Activated T-helper 17 cell treated with anti-CD3 and anti-CD28 coated beads, Interleukin-2, amount 50 U/mL, for 72 hours (primary cell): Measurements from ENCODE around the gene HKDC1. TPM values are rescaled to one million over a fixed set of nuclear protein-coding genes. Genes with fewer than 3 reads are reported as not detected.
"Not testable (repeated sequence)": the region's sequence is repeated elsewhere in the genome, so short reads cannot be mapped to it uniquely, and the experiment has no call there.

ENCODE experiments used
- ATAC-seq: fragments of 150-1000 bp; cut with Tn5 transposase; replicated peaks from 2 replicates; pipeline ENCODE4 v1.10.0; 2021; ENCODE audit warnings: mild to moderate bottlenecking, moderate library complexity
- H3K27ac Mint-ChIP-seq: one replicate; pipeline ENCODE4 v1.8.0; 2022; ENCODE audit warnings: mixed read lengths
- H3K27me3 Mint-ChIP-seq: one replicate; pipeline ENCODE4 v1.8.0; 2022; ENCODE audit warnings: mixed read lengths
- H3K36me3 Mint-ChIP-seq: one replicate; pipeline ENCODE4 v1.8.0; 2022; ENCODE audit warnings: low read depth, mild to moderate bottlenecking, mixed read lengths
- H3K4me1 Mint-ChIP-seq: one replicate; pipeline ENCODE4 v1.8.0; 2022; ENCODE audit warnings: mixed read lengths
- H3K4me3 Mint-ChIP-seq: one replicate; pipeline ENCODE4 v1.8.0; 2022; ENCODE audit warnings: mild to moderate bottlenecking, mixed read lengths
- H3K9me3 Mint-ChIP-seq: one replicate; pipeline ENCODE4 v1.8.0; 2022; ENCODE audit warnings: mixed read lengths
- total RNA-seq, 2 donors: library from RNA; stranded (reverse); gene quantifications; one replicate each; pipeline ENCODE4 v1.2.3, GENCODE V29; 2022

Gene HKDC1
- total RNA-seq, 2 donors from 2014 or later = 0.19 to 0.42 TPM

DNA sequence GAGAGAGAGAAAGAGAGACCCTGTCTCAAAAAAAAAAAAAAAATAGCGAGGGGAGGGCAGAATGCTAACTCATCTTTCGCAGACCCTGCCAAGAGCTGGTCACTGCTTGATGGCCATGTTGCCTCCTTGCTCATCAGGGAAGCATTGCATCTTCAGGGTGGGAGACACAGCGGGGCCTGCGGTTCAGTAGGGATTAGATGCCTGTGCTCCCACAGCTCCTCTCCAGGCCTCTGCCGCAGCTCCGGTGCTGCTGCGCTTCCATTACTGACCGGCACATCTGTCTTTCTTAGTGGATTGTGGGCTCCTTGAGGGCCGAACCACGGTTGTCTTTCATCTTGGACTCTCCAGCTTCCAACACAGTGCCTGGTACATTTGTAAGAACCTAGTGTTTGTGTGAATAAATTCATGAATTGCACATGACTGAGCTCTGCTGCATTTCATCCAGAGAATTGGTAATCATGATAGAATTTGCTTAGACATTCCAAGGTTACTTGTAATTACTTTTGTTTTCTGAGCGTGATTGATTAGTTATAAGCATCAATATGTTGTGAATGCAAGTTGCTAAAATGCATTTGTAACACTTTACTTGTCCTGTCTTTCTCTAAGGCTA is 75.0 kb downstream of the HKDC1 start:
- H3K27me3 Mint-ChIP-seq = no peaks in the 10 kb centered on the region
- no peak overlapping the region for H3K27ac Mint-ChIP-seq
- H3K36me3 Mint-ChIP-seq = no peaks in the 10 kb centered on the region
- no peak for ATAC-seq
- H3K4me3 Mint-ChIP-seq = no peak overlapping the region
- no peaks in the 10 kb centered on the region for H3K4me1 Mint-ChIP-seq
- no peaks in the 10 kb centered on the region for H3K9me3 Mint-ChIP-seq

DNA sequence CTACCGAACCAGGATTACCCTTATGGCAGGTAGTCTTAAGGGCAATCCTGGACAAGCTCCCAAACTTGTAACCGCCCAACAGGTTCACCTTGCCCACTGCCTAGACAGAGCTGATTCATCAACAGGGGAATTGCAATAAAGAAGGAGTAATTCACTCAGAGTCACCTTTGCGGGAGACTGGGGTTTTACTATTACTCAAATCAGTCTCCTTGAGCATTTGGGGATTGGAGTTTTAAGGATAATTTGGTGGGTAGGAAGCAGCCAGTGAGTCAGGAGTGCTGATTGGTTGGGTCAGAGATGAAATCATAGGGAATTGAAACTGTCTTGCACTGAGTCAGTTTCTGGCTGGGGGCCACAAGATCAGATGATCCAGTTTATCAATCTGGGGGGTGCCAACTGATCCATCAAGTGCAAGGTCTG is 83.5 kb downstream of the HKDC1 start:
- Mint-ChIP-seq H3K4me3 (no peak overlapping the region), H3K4me1 (no peaks in the 10 kb centered on the region), H3K36me3 (no peaks in the 10 kb centered on the region), H3K27me3 (no peaks in the 10 kb centered on the region), H3K27ac (no peak overlapping the region), H3K9me3 (no peaks in the 10 kb centered on the region)
- ATAC-seq = peak; percentile 91

DNA sequence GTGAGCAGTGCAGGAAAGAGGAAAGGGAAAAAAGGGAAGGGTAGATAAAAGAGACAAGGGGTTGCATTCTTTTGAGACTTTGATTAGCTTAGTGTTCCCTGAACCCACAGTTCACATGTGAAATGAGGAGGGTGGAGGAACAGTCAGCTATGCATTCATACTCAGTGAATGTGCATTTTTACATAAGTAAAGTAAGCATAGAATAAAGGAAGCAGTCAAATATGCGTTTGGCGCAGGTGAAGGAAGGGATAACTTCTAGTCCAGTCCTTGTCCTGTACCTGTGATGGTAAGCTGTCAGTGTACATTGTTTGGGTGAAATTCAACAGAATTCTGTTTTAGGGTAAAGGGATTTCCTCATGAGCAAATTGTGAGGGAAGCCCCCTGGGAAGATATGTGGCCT is 86.3 kb downstream of the HKDC1 start:
- H3K27ac Mint-ChIP-seq = no peak overlapping the region
- no peak overlapping the region for H3K4me3 Mint-ChIP-seq
- H3K4me1 Mint-ChIP-seq = no peaks in the 10 kb centered on the region
- no peaks in the 10 kb centered on the region for H3K27me3 Mint-ChIP-seq
- H3K36me3 Mint-ChIP-seq = no peaks in the 10 kb centered on the region
- H3K9me3 Mint-ChIP-seq = no peaks in the 10 kb centered on the region
- ATAC-seq = no peak

DNA sequence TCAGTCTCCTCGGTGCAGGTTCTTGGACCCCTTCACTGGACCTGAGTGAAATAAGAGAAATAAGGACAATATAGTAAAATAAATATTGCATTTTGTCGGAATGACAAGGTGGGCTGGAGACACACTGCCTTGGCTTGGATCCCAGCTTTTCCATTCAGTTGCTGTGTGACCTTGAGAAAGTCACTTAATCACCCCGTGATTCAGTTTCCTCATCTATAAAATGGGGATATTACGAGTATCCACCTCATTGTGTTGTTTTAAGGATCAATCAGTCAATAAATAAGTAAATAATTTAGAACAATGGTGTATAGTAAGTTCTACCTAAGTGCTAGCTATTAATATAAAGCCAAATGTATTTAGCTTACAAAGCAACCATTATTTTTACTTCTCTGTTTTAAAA is 87.3 kb downstream of the HKDC1 start:
- Mint-ChIP-seq H3K9me3 (no peaks in the 10 kb centered on the region), H3K4me1 (no peaks in the 10 kb centered on the region), H3K36me3 (no peaks in the 10 kb centered on the region), H3K27ac (no peak overlapping the region), H3K4me3 (no peak overlapping the region), H3K27me3 (no peaks in the 10 kb centered on the region)
- ATAC-seq = no peak

DNA sequence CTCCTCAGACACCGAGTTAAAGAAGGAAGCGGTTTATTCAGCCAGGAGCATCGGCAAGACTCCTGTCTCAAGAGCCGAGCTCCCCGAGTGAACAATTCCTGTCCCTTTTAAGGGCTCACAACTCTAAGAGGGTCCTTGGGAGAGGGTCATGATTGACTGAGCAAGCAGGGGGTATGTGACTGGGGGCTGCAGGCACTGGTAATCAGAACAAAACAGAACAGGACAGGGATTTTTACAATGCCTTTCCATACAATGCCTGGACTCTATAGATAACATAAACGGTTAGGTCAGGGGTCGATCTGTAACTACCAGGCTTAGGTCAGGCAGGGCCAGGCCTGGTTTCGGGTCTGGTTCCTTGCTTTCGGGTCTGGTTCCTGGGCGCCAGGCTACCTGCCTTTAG is 88.2 kb downstream of the HKDC1 start:
- H3K9me3 Mint-ChIP-seq, H3K27ac Mint-ChIP-seq, H3K27me3 Mint-ChIP-seq, ATAC-seq, H3K4me3 Mint-ChIP-seq, H3K36me3 Mint-ChIP-seq, H3K4me1 Mint-ChIP-seq: not testable (repeated sequence)

DNA sequence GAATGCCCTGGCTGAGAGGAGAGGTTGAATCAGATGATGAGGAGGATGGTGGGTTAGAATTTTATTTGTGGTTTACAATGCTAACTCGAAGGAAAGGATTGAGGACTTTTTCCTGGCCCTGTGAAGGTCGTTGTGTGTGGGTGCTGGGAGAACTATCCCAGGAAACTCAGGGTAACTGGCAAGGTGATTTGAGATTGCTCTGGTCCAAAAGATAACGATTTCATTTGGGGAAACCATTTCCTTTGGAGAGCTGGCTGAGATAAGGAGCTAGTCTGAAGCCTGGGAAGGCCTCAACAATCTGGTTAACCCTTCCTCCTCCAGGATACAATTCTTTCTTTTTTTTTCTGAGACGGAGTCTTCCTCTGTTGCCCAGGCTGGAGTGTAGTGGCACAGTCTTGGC is 91.2 kb downstream of the HKDC1 start:
- Mint-ChIP-seq H3K27ac (no peak overlapping the region), H3K4me1 (peaks cover 7% of the 10 kb centered on the region), H3K27me3 (no peaks in the 10 kb centered on the region), H3K9me3 (no peaks in the 10 kb centered on the region), H3K36me3 (no peaks in the 10 kb centered on the region), H3K4me3 (no peak overlapping the region)
- ATAC-seq = no peak

DNA sequence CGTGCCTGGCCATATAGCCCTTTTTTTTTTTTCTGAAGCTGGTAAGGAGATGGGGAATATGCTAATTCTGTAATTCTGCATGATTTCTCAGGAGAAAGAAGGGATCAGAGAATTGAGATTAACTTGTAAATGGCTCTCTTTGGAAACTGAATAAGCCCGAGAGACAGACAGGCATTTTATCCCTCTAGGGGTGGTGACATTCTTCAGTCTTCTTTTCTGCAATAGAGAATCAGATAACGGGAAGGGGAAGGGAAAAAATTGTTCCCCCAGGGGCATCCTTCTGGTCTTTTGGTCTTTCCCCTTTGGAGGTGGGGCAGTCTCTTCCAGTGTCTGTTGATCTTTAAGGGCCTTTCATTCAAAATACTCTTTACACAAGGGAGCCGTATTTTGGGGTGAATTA is 92.4 kb downstream of the HKDC1 start:
- no peaks in the 10 kb centered on the region for H3K9me3 Mint-ChIP-seq

DNA sequence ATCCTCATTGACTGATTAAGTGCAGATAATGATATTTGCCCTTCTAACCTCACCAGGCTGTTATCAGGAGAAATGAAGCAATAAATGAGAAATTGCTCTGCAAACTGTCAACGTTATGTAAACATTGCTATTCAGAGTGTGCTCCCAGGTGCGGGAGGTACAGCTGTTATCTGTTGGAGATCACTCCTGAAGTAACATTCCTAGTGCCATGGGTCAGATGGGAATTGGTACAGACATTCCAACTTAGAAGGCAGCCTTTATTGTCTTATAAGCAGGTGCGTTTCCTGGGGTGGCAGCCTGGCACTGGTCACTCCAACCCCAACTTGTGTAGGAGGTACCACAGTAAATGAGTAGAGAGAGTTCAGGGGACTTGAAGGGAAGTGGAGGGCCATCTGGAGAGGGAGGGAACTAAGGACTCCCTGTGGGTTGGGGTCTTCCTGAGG is 95.0 kb downstream of the HKDC1 start:
- H3K27me3 Mint-ChIP-seq = no peaks in the 10 kb centered on the region
- peak overlapping the region; percentile 90 for H3K27ac Mint-ChIP-seq
- H3K9me3 Mint-ChIP-seq = no peaks in the 10 kb centered on the region
- peaks cover 16% of the 10 kb centered on the region for H3K4me1 Mint-ChIP-seq
- ATAC-seq = no peak
- peaks cover 14% of the 10 kb centered on the region for H3K36me3 Mint-ChIP-seq
- no peak overlapping the region for H3K4me3 Mint-ChIP-seq

More for the DNA sequence above, 92.4 kb downstream of the HKDC1 start:
- Mint-ChIP-seq H3K27me3 (no peaks in the 10 kb centered on the region), H3K36me3 (no peaks in the 10 kb centered on the region), H3K4me1 (peaks cover 16% of the 10 kb centered on the region), H3K27ac (peak overlapping the region; percentile 33), H3K4me3 (no peak overlapping the region)
- ATAC-seq = no peak

DNA sequence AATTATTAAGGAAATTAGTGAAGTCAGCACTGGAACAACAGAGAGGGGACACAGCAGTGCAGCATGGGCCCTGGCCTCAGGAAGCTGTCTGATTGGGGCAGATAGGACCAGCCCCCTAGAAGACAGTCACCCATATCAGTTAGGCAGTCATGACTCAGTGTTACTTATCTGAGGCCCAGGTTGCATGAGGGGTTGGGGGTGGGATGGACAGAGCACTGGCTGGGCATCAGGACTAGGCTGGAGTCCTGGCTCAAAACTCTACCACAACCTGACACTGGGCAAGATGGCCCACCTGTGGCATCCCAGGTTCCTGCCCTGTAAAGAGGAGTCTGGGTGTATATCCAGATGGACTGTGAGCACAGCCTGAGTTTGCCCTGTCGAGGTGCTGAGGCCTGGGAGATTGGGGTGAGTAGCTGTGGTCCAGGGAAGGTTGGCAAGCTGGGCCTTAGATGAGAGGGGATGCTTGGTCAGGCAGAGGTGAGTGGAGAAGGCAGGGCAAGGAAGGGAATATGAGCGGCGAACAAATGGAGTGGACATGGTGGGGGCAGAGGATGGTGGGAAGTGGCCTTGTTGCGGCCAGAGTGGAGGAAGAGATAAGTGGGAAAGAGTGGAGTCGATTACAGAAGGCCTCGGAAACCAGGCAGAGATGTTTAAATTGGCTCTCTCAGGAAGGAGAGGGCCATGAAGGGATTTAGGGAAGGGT is 95.6 kb downstream of the HKDC1 start:
- Mint-ChIP-seq H3K4me3 (peak overlapping the region; percentile 97), H3K36me3 (peaks cover 21% of the 10 kb centered on the region), H3K27me3 (no peaks in the 10 kb centered on the region), H3K27ac (peak overlapping the region; percentile 90), H3K9me3 (no peaks in the 10 kb centered on the region), H3K4me1 (peaks cover 16% of the 10 kb centered on the region)
- no peak for ATAC-seq

DNA sequence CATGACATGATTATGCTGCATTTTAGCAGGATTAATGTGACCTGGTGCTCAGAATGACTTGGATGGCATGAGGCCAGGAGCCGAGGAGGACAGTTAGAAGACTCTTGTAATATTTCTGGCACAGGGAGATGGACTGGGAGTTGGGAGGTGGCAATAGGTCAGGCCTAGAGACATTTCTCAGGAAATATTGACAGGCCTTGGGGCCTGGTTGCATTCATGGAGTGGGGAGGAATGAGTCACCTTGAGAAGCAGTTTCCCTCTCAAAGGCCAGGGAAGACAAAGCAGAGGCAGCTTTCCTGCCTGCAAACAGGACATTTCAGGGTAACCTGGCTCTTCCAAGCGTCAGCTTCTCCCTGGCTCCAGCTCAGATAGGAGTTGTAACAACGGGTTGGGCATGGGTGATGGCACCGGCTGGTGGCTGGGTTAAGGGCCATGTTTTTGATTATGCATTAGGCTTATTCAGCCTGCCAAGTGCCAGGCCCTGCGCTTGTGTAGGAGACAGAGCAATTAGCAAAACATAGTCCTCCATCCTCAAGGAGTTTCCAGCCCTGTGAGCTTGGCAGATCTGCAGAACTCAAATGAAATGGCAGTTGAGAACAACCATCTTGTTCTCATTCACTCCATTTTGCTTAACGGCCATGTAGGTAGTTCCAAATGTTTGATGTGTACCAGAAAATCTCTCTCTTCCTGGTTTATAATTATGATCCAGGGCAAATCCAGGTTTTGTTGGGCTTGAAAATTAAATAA is 96.4 kb downstream of the HKDC1 start:
- Mint-ChIP-seq H3K27ac (peak overlapping the region; percentile 90), H3K4me3 (peak overlapping the region; percentile 97), H3K36me3 (peaks cover 28% of the 10 kb centered on the region), H3K4me1 (peaks cover 16% of the 10 kb centered on the region), H3K9me3 (no peaks in the 10 kb centered on the region), H3K27me3 (no peaks in the 10 kb centered on the region)
- ATAC-seq = no peak

Other genes with a start within 250 kb of the HKDC1 start
- 10 to 100 TPM in 1 of 2 donors, 1 to 10 TPM in 1; 8.2 to 13.1 TPM for gene KIFBP, start 231.5 kb upstream of the HKDC1 start, total RNA-seq
- 100 to 1,000 TPM; 310 to 773 TPM for gene SRGN, start 132.2 kb upstream of the HKDC1 start, total RNA-seq
- 10 to 100 TPM; 43.7 to 56.9 TPM for gene VPS26A, start 96.2 kb upstream of the HKDC1 start, total RNA-seq
- 10 to 100 TPM; 38.9 to 65.4 TPM for gene SUPV3L1, start 40.1 kb upstream of the HKDC1 start, total RNA-seq
- gene HK1, start 58.2 kb downstream of the HKDC1 start, total RNA-seq = 100 to 1,000 TPM; 216 to 221 TPM
- not detected for gene TACR2, start 196.6 kb downstream of the HKDC1 start, total RNA-seq
- gene TSPAN15, start 231.1 kb downstream of the HKDC1 start, total RNA-seq = 10 to 100 TPM in 1 of 2 donors, 1 to 10 TPM in 1; 4.9 to 12.7 TPM